Right cardiac atrium (tissue), 5 donors: ENCODE measurements around the gene APC2. TPM values are rescaled to one million over a fixed set of nuclear protein-coding genes. Genes with fewer than 3 reads are reported as not detected.
A peak's percentile ranks its signal among the peaks of the same experiment; 100 is the strongest.
"Not testable (repeated sequence)": the region's sequence is repeated elsewhere in the genome, so short reads cannot be mapped to it uniquely, and the experiment has no call there.

Source experiments
- ATAC-seq, 2 donors: fragments of 200-7000 bp; cut with Tn5 transposase; one replicate each; pipeline versions ENCODE4 v1.8.0 to v1.9.1; 2020; ENCODE audit warnings: moderate library complexity in 2 of 2, mild to moderate bottlenecking in 1 of 2
- DNase-seq, 3 donors: peaks; one replicate each; pipeline ENCODE4 v3.0.0-alpha.2; 2020
- H3K27ac ChIP-seq: one replicate; pipeline ENCODE4 v1.5.1; 2013; ENCODE audit warnings: mild to moderate bottlenecking, low read length, control low read depth, moderate library complexity
- H3K27me3 ChIP-seq: one replicate; pipeline ENCODE4 v1.6.1; 2013; ENCODE audit not compliant: control insufficient read depth, insufficient read depth
- H3K4me1 ChIP-seq: one replicate; pipeline ENCODE4 v1.6.1; 2013; ENCODE audit warnings: low read length; ENCODE audit not compliant: control insufficient read depth, insufficient read depth
- H3K4me3 ChIP-seq: one replicate; pipeline ENCODE4 v1.5.1; 2013; ENCODE audit warnings: low read length, control low read depth
- H3K9me3 ChIP-seq: one replicate; pipeline ENCODE4 v1.6.1; 2013; ENCODE audit warnings: low read length; ENCODE audit not compliant: control insufficient read depth
- WGBS: extraction: QIAGEN DNeasy Blood & Tissue Kit; methylation state at CpG from one replicate; pipeline ENCODE4 v1.1.7; 2013; 5-methylcytosine and 5-hydroxymethylcytosine counted together
- intact Hi-C, 4 donors: fragments of 100-400 bp; cut with DNase I; formaldehyde crosslinking; loops; one replicate each; pipeline versions ENCODE4 v1.11.0 to v1.14.0; 2022 to 2023
- polyA plus RNA-seq: library from polyadenylated mRNA; stranded (reverse); fragments of 200-250 nt; gene quantifications from one replicate; pipeline ENCODE4 v1.2.3, GENCODE V29; 2013
- total RNA-seq, 4 donors: library from RNA; stranded (reverse); fragmentation: NEBNext Ultra II Directional; extraction: Animal tissue kit (Norgen Biotek cat#: 25700); gene quantifications; one replicate each; pipeline ENCODE4 v1.2.1, GENCODE V29; 2021
- donor health status: healthy with polysubstance abuse.
- donor health status: DM: no; HTN: yes; CAD: no.
- donor health status: DM: no; HTN: no; CAD: no.
- donor health status: DM: no; HTN: yes; CAD: no; lungs with severe emphysema.
- donor health status: DM: yes; HTN: yes; CAD: no.

APC2 gene
- total and polyA plus RNA-seq, 5 donors: 0.45 to 0.88 (median 0.68) TPM

DNA sequence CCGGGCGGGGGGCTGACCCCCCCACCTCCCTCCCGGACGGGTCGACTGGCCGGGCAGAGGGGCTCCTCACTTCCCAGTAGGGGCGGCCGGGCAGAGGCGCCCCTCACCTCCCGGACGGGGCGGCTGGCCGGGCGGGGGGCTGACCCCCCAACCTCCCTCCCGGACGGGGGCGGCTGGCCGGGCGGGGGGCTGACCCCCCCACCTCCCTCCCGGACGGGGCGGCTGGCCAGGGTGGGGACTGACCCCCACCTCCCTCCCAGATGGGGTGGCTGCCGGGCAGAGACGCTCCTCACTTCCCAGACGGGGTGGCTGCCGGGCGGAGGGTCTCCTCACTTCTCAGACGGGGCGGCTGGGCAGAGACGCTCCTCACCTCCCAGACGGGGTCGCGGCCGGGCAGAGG, 49.3 kb downstream of the APC2 start:
- ATAC-seq, DNase-seq, intact Hi-C loops, H3K9me3 ChIP-seq, H3K27me3 ChIP-seq, H3K4me3 ChIP-seq, H3K27ac ChIP-seq, H3K4me1 ChIP-seq: not testable (repeated sequence)
- 91% methylated on average over 28 of the region's 34 CpGs for WGBS

DNA sequence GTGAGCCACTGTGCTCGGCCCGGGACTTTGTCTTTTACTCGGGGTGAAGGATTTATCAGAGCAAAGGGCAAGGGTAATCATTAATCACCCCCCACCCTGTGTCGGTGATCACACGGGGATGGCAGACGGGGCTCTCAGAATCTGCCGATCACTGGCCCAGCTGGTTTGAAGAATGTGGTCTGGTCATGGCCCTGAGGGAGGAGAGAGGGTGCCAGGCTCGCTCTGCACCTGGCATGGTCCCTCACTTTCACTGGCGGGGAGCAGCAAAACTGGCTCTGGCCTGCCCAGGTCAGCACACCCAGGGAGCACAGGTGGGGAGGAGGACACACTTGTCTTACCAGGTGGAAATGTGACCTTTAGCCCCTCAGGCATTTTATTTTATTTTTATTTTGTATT, 51.3 kb downstream of the APC2 start:
- DNase-seq (no peak), ATAC-seq (no peak)
- H3K27me3 ChIP-seq: no peaks in the 10 kb centered on the region
- no peak overlapping the region for H3K27ac ChIP-seq
- WGBS: 72% methylated on average over 9 of the region's 9 CpGs
- H3K9me3 ChIP-seq: no peaks in the 10 kb centered on the region
- no peak overlapping the region for H3K4me3 ChIP-seq
- intact Hi-C loops: no loop called here
- no peaks in the 10 kb centered on the region for H3K4me1 ChIP-seq

GRCh38 chr19:1502433-1503088, 52.6 kb downstream of the APC2 start:
- Histone ChIP-seq H3K9me3 (no peaks in the 10 kb centered on the region), H3K27ac (no peak overlapping the region), H3K4me1 (no peaks in the 10 kb centered on the region), H3K27me3 (no peaks in the 10 kb centered on the region), H3K4me3 (no peak overlapping the region)
- intact Hi-C loops: no loop called here
- DNase-seq: no peak
- ATAC-seq: no peak
- 54% methylated on average over 14 of the region's 14 CpGs for WGBS

DNA sequence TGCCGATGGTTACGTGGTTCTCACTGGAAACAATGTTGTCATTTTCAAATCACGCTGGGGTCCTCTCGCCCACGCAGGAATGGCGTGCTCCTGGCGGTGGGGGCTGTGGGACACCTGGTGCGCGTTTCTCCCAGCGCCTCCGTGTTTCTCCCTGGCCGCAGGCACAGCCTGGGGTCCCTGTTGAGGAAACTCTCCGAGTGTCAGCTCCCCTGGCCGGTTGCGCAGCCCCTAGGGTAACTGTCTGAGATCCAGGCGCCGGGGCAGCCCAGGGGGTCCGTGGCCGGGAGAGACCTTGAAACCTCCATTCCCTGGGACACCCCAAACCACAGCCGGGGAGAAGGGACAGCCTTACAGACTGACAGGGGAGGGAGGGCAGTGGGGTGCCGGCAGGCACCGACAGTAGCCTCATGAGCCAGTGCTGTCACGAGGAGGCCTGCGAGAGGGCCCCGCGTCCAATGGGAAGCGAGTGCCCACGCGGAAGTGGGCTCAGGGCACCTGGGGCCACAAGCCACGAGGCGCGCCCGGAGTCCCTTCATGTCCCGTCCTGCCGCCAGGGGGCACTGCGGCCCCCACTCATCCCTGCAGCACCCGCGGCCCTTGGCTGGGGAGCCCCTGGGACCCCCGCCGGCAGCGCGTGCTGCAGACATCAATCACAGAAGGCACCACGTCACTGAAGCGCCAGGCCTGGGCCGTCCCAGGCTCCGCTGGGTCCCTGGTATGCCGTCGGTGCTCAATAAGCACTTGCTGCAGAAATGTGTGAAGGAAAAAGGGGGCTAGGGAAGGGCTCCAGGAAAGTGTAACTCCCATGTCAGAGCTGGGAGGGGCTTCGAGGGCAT, 53.4 kb downstream of the APC2 start:
- H3K4me1 ChIP-seq: no peaks in the 10 kb centered on the region
- no peak overlapping the region for H3K27ac ChIP-seq
- no peak overlapping the region for H3K4me3 ChIP-seq
- no peaks in the 10 kb centered on the region for H3K9me3 ChIP-seq
- intact Hi-C loops: no loop called here
- 6% methylated on average over 49 of the region's 49 CpGs for WGBS
- ATAC-seq: no peak
- no peaks in the 10 kb centered on the region for H3K27me3 ChIP-seq
- DNase-seq: peak; percentile 61 to 86 (median 86)

GRCh38 chr19:1503925-1504773, 54.2 kb downstream of the APC2 start:
- DNase-seq (peak in 2 of 3 donors; percentile 40 to 57), ATAC-seq (no peak)
- Histone ChIP-seq H3K9me3 (no peaks in the 10 kb centered on the region), H3K4me1 (no peaks in the 10 kb centered on the region), H3K27me3 (no peaks in the 10 kb centered on the region), H3K27ac (no peak overlapping the region), H3K4me3 (no peak overlapping the region)
- 59% methylated on average over 23 of the region's 23 CpGs for WGBS
- intact Hi-C loops: no loop called here

DNA sequence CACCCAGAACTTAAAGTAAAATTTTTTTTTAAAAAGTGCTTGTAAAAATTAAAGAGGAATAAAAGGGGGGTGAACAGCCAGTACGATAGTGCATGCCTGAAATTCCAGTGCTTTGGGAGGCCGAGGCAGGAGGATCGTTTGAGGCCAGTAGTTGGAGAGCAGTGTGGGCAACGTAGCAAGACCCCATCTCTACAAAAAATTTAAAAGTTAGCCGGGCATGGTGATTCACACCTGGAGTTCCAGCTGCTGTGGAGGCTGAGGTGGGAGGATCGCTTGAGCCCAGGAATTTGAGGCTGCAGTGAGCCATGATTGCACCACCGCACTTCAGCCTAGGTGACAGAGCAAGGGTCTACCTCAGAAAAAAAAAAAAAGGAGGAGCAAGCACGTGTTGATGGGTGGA, 55.1 kb downstream of the APC2 start:
- intact Hi-C loops: no loop called here
- Histone ChIP-seq H3K27me3 (no peaks in the 10 kb centered on the region), H3K9me3 (no peaks in the 10 kb centered on the region), H3K4me3 (no peak overlapping the region), H3K27ac (no peak overlapping the region), H3K4me1 (no peaks in the 10 kb centered on the region)
- DNase-seq: no peak
- WGBS: 79% methylated on average over 8 of the region's 8 CpGs
- no peak for ATAC-seq

DNA sequence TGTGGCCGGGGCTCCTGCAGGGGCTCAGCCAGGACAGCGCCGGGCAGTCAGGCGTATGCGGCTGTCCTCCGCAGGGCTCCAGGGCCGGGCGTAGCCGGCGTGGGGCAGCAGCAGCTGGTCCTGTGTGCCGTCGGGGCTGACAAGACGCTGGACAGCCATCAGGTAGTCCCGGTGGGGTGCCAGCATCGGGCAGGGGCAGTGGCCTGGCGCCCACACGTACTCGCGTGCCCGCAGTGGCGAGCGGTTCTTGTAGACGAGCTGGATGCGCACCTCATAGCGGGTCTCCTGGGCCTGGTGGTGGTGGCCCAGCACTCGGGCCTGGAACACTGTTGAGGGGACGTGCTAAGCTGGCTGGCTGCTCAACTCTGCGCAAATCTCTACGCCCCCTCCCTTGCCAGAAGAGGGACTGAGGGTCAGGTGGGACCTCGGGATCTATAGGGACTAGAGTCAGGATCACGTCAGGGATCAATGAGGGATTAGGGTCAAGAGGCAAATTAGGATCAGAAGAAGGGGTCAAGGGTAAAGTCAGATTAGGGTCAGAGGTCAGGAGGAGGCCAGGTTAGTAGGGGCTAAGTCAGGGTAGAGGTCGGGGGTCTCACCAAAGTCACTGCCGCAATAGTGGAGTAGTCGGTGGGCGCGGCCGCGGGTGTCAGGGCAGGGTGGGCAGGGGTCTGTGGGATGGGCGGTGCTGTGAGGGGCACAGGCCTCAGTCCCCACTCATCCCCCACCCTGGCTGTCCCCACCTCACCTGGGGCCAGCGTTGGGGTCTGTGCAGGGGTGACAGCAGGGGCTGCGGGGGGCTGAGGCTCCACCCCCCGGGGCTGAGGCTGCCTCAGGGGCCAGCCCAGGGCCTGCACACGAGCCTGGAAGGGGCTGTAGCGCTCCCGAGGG, 56.3 kb downstream of the APC2 start:
- Histone ChIP-seq H3K4me3 (no peak overlapping the region), H3K4me1 (no peaks in the 10 kb centered on the region), H3K9me3 (no peaks in the 10 kb centered on the region), H3K27ac (no peak overlapping the region), H3K27me3 (no peaks in the 10 kb centered on the region)
- intact Hi-C loops: no loop called here
- ATAC-seq (no peak), DNase-seq (peak in 1 of 3 donors; percentile 68)
- 90% methylated on average over 45 of the region's 45 CpGs for WGBS

- intact Hi-C loops: no loop called here
- DNase-seq (peak in 1 of 3 donors; percentile 75), ATAC-seq (no peak)
- no peaks in the 10 kb centered on the region for H3K9me3 ChIP-seq
- WGBS: 70% methylated on average over 23 of the region's 23 CpGs
- no peaks in the 10 kb centered on the region for H3K4me1 ChIP-seq
- no peaks in the 10 kb centered on the region for H3K27me3 ChIP-seq
- H3K27ac ChIP-seq: no peak overlapping the region
- no peak overlapping the region for H3K4me3 ChIP-seq
Observed at GRCh38 chr19:1507192-1507660, 57.3 kb downstream of the APC2 start.

DNA sequence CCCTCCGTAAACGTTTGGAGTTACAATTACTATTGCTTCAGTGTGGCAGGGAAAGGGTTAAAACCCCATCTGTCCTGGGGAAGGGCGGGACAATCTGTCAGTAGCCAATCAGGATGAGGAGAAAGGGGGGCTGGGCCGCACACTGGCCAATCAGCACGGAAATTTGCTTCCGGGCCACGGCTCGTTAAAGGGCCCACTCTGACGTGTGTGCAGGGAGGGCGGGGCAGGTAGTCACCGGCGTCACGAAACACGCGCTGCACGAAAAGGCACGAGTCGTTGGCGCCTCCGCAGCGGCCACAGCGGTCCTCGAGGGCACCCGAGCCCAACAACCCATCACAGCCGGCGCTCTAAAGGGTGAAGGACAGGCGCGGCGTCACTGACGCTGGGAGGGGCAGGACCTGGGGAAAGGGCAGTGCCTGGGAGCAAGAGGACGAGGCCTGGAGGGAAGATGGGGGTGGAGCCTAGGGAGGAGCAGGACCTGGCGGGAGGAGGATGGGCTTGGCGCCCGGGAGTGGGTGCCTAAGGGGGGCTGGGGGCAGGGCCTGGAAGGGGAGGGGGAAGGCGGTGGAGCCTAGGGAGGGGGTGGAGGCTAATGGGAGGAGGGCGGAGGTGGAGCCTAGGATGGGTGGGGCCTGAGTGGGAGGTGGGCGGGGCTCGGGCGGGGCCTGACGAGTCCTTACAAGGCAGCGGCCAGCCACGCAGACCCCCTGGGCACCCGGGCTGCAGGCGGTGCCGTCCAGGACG, 58.0 kb downstream of the APC2 start:
- WGBS: under 1% methylated on average over 46 of the region's 46 CpGs
- Histone ChIP-seq H3K4me1 (no peaks in the 10 kb centered on the region), H3K27ac (peak overlapping the region; percentile 31), H3K4me3 (no peak overlapping the region), H3K27me3 (no peaks in the 10 kb centered on the region), H3K9me3 (no peaks in the 10 kb centered on the region)
- DNase-seq (peak; percentile 94 to 97 (median 97)), ATAC-seq (peak; percentile 91 to 92)
- intact Hi-C loops: no loop called here

DNA sequence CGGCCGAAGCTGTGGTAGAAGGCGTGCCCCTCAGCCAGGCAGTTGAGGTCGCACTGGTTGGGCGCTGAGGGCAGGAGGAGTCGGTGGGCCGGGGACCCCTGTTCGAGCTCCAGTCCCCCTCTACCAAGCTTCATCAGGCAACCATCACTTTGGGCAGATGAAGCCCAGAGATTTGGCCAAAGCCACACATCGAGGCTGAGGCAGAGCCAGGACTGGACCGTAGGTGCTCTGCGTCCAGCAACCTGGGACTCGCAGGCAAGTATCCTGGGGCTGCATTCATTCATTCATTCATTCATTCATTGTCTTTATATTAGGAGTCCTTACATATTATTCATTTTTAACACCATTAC, 58.6 kb downstream of the APC2 start:
- ATAC-seq (no peak), DNase-seq (no peak)
- 40% methylated on average over 12 of the region's 12 CpGs for WGBS
- H3K9me3 ChIP-seq: no peaks in the 10 kb centered on the region
- no peak overlapping the region for H3K4me3 ChIP-seq
- H3K4me1 ChIP-seq: no peaks in the 10 kb centered on the region
- intact Hi-C loops: no loop called here
- peak overlapping the region; percentile 1 for H3K27ac ChIP-seq
- no peaks in the 10 kb centered on the region for H3K27me3 ChIP-seq
